GM23338 (cell line): Measurements from ENCODE around the gene EEF1A1. TPM values are rescaled to one million over a fixed set of nuclear protein-coding genes. Genes with fewer than 3 reads are reported as not detected.

Experiments used
- ATAC-seq: fragments of 200-7000 bp; cut with Tn5 transposase; 3 replicates; pipeline ENCODE4 v1.9.1; 2020
- DNase-seq: peaks from one replicate; pipeline ENCODE4 v3.0.0-alpha.2; 2015; ENCODE audit warnings: low spot score
- H2AFZ ChIP-seq: fragments of 200-600 bp; sonication (generic); 2 replicates; pipeline ENCODE4 v1.8.0; 2016; ENCODE audit warnings: antibody characterized with exemption, mild to moderate bottlenecking, moderate library complexity
- H3F3A ChIP-seq: fragments of 200-600 bp; sonication (generic); replicated peaks from 2 replicates; pipeline ENCODE4 v1.8.0; 2017; ENCODE audit warnings: antibody characterized with exemption, mixed run types, low read depth
- H3K27ac ChIP-seq: fragments of 200-600 bp; sonication (generic); 2 replicates; pipeline ENCODE4 v1.6.1; 2016; ENCODE audit warnings: low read depth
- H3K27me3 ChIP-seq: fragments of 200-600 bp; sonication (generic); 2 replicates; pipeline ENCODE4 v1.8.0; 2016; ENCODE audit warnings: mild to moderate bottlenecking, mixed run types, moderate library complexity; ENCODE audit not compliant: insufficient read depth
- H3K36me3 ChIP-seq: fragments of 200-600 bp; sonication (generic); 2 replicates; pipeline ENCODE4 v1.8.0; 2016; ENCODE audit warnings: mild to moderate bottlenecking; ENCODE audit not compliant: insufficient read depth
- H3K4me1 ChIP-seq: fragments of 200-600 bp; sonication (generic); 2 replicates; pipeline ENCODE4 v1.8.0; 2016; ENCODE audit warnings: mild to moderate bottlenecking, moderate library complexity; ENCODE audit not compliant: insufficient read depth
- H3K4me2 ChIP-seq: fragments of 200-600 bp; sonication (generic); 2 replicates; pipeline ENCODE4 v1.7.1; 2017; ENCODE audit warnings: mixed run types
- H3K4me3 ChIP-seq: fragments of 200-600 bp; sonication (generic); 2 replicates; pipeline ENCODE4 v1.6.1; 2016; ENCODE audit warnings: mixed run types
- H3K79me2 ChIP-seq: fragments of 200-600 bp; sonication (generic); replicated peaks from 2 replicates; pipeline ENCODE4 v1.8.0; 2017; ENCODE audit warnings: mild to moderate bottlenecking; ENCODE audit not compliant: insufficient read depth
- H3K9me2 ChIP-seq: fragments of 200-600 bp; sonication (generic); 2 replicates; pipeline ENCODE4 v1.8.0; 2017; ENCODE audit not compliant: insufficient read depth
- H4K20me1 ChIP-seq: fragments of 200-600 bp; sonication (generic); replicated peaks from 2 replicates; pipeline ENCODE4 v1.8.0; 2017; ENCODE audit warnings: mild to moderate bottlenecking; ENCODE audit not compliant: insufficient read depth
- H3K27ac Mint-ChIP-seq: 2 replicates; pipeline ENCODE4 v1.8.0; 2020; ENCODE audit warnings: inconsistent platforms, mild to moderate bottlenecking, moderate library complexity, mixed read lengths
- H3K27me3 Mint-ChIP-seq: 3 replicates; pipeline ENCODE4 v1.8.0; 2022; ENCODE audit warnings: low read depth, mild to moderate bottlenecking, moderate library complexity, mixed read lengths, inconsistent platforms; ENCODE audit not compliant: insufficient read depth, poor library complexity
- H3K36me3 Mint-ChIP-seq: 3 replicates; pipeline ENCODE4 v1.8.0; 2021; ENCODE audit warnings: low read depth, mild to moderate bottlenecking, inconsistent platforms, moderate library complexity, mixed read lengths
- H3K4me1 Mint-ChIP-seq: 3 replicates; pipeline ENCODE4 v1.8.0; 2020; ENCODE audit warnings: mild to moderate bottlenecking, inconsistent platforms, mixed read lengths
- H3K4me3 Mint-ChIP-seq: 3 replicates; pipeline ENCODE4 v1.8.0; 2021; ENCODE audit warnings: moderate library complexity, mild to moderate bottlenecking, inconsistent platforms, mixed read lengths
- H3K9me3 Mint-ChIP-seq: 3 replicates; pipeline ENCODE4 v1.8.0; 2020; ENCODE audit warnings: moderate library complexity, mild to moderate bottlenecking, inconsistent platforms, mixed read lengths
- CREB1 ChIP-seq: fragments of 250-450 bp; sonication (Bioruptor Pico); IDR thresholded peaks from 2 replicates; pipeline ENCODE4 v1.5.0; 2020; ENCODE audit warnings: low read depth, mild to moderate bottlenecking, moderate library complexity
- ETS1 ChIP-seq: IDR thresholded peaks from 2 replicates; pipeline ENCODE4 v1.6.1; 2016; ENCODE audit warnings: antibody characterized with exemption
- EZH2phosphoT487 ChIP-seq: fragments of 200-600 bp; sonication (generic); IDR thresholded peaks from one replicate; pipeline ENCODE4 v1.8.1; 2018; ENCODE audit warnings: antibody characterized with exemption; ENCODE audit not compliant: unreplicated experiment
- JUNB ChIP-seq: IDR thresholded peaks from one replicate; pipeline ENCODE4 v1.6.1; 2016; ENCODE audit warnings: antibody characterized with exemption; ENCODE audit not compliant: unreplicated experiment
- POLR2AphosphoS5 ChIP-seq: IDR thresholded peaks from 2 replicates; pipeline ENCODE4 v1.6.1; 2016; ENCODE audit warnings: antibody characterized with exemption, low read depth
- STAT1 ChIP-seq: IDR thresholded peaks from one replicate; pipeline ENCODE4 v1.6.1; 2016; ENCODE audit warnings: antibody characterized with exemption; ENCODE audit not compliant: unreplicated experiment
- polyA plus RNA-seq: library from polyadenylated mRNA; unstranded; fragments of >200 nt; fragmentation: Nextera tagmentation; extraction: Ambion mirVana; gene quantifications from 2 replicates; pipeline ENCODE4 v1.2.1, GENCODE V29; 2016
- small RNA-seq: library from RNA; depleted of rRNA; stranded (forward); fragments of <200 nt; gene quantifications from one replicate; pipeline ENCODE3, GENCODE V24; 2014; ENCODE audit warnings: low replicate concordance
- total RNA-seq: library from RNA; depleted of rRNA; stranded (reverse); fragments of >200 nt; shearing (Covaris generic); gene quantifications from 2 replicates; pipeline ENCODE4 v1.2.3, GENCODE V29; 2014; rRNA removed

The EEF1A1 gene
- total and polyA plus RNA-seq, 2 experiments from 2014 or later: 7,677 to 12,342 TPM

- Histone ChIP-seq H3K9me2 (no peaks in the 10 kb centered on the region), H3K79me2 (no peaks in the 10 kb centered on the region), H3K27ac (no peak overlapping the region), H3K4me3 (no peak overlapping the region), H3K27me3 (no peaks in the 10 kb centered on the region), H4K20me1 (no peaks in the 10 kb centered on the region; the same call in 1 of the 2 replicates), H3F3A (0 out of 2 replicates have a peak, but pooled peaks cover 6% of the 10 kb centered on the region), H3K4me2 (no peak overlapping the region), H3K4me1 (no peaks in the 10 kb centered on the region), H3K36me3 (peaks cover 29% of the 10 kb centered on the region), H2AFZ (no peak overlapping the region)
- H3K9me3 Mint-ChIP-seq: no peaks in the 10 kb centered on the region; the same call in 2 of the 3 replicates
- no peak overlapping the region for H3K4me3 Mint-ChIP-seq
- TF ChIP-seq EZH2phosphoT487 (no peak), STAT1 (no peak), ETS1 (no peak), POLR2AphosphoS5 (no peak), JUNB (no peak), CREB1 (CRISPR knock-in tag) (no peak)
- no peaks in the 10 kb centered on the region for H3K4me1 Mint-ChIP-seq
- no peaks in the 10 kb centered on the region for H3K27me3 Mint-ChIP-seq
- DNase-seq: no peak
- peaks cover 75% of the 10 kb centered on the region for H3K36me3 Mint-ChIP-seq
- H3K27ac Mint-ChIP-seq: no peak overlapping the region
- no peak for ATAC-seq
Observed at GRCh38 chr6:73471686-73472290, 49.0 kb downstream of the EEF1A1 start.

Small RNA genes lying within 50 kb of the gene (small RNA-seq; reads per million reads assigned to genes)
- not detected for gene AL603910.2
- gene RN7SL827P: not detected

Other genes with a start within 250 kb of the EEF1A1 start
- gene DPPA5, start 166.8 kb downstream of the EEF1A1 start, total RNA-seq: 3.0 and 7.0 TPM in 2 replicates
- gene DPPA5, start 166.8 kb downstream of the EEF1A1 start, polyA plus RNA-seq: 12.9 and 17.3 TPM in 2 replicates
- not detected in 2 replicates for gene KHDC3L, start 158.4 kb downstream of the EEF1A1 start, total RNA-seq
- not detected in 2 replicates for gene KHDC3L, start 158.4 kb downstream of the EEF1A1 start, polyA plus RNA-seq
- not detected in 2 replicates for gene OOEP, start 151.1 kb downstream of the EEF1A1 start, total RNA-seq
- 0.73 and 2.1 TPM in 2 replicates for gene OOEP, start 151.1 kb downstream of the EEF1A1 start, polyA plus RNA-seq
- gene DDX43, start 126.2 kb downstream of the EEF1A1 start, total RNA-seq: 0.35 and 0.49 TPM in 2 replicates
- 0.47 and 0.60 TPM in 2 replicates for gene DDX43, start 126.2 kb downstream of the EEF1A1 start, polyA plus RNA-seq
- 12.7 and 14.8 TPM in 2 replicates for gene CGAS, start 68.7 kb downstream of the EEF1A1 start, total RNA-seq
- gene CGAS, start 68.7 kb downstream of the EEF1A1 start, polyA plus RNA-seq: 8.3 and 8.9 TPM in 2 replicates
- gene MTO1, start 59.3 kb downstream of the EEF1A1 start, total RNA-seq: 36.7 and 37.1 TPM in 2 replicates
- 18.3 and 27.7 TPM in 2 replicates for gene MTO1, start 59.3 kb downstream of the EEF1A1 start, polyA plus RNA-seq
- gene SLC17A5, start 133.0 kb upstream of the EEF1A1 start, total RNA-seq: 14.9 and 17.7 TPM in 2 replicates
- 8.3 and 9.2 TPM in 2 replicates for gene SLC17A5, start 133.0 kb upstream of the EEF1A1 start, polyA plus RNA-seq
- 5.3 and 6.0 TPM in 2 replicates for gene CD109, start 175.2 kb upstream of the EEF1A1 start, total RNA-seq
- 0.92 and 1.1 TPM in 2 replicates for gene CD109, start 175.2 kb upstream of the EEF1A1 start, polyA plus RNA-seq